Lung (tissue), 12 donors: Measurements from ENCODE around the gene OBSCN. TPM values are rescaled to one million over a fixed set of nuclear protein-coding genes. Genes with fewer than 3 reads are reported as not detected.

ENCODE experiments used
- ATAC-seq: fragments of 200-7000 bp; cut with Tn5 transposase; one replicate; pipeline ENCODE4 v1.9.1; 2020; ENCODE audit warnings: moderate number of reproducible peaks; ENCODE audit not compliant: insufficient read depth, low FRiP score
- DNase-seq, 3 donors: peaks; one replicate each; pipeline ENCODE4 v3.0.0-alpha.2; 2013 to 2017
- H3K27ac ChIP-seq, 2 donors: one replicate each; pipeline ENCODE4 v1.5.1; 2013; ENCODE audit warnings: mild to moderate bottlenecking in 2 of 2, moderate library complexity in 2 of 2, control low read depth in 1 of 2, inconsistent platforms in 1 of 2, low read depth in 1 of 2, low read length in 1 of 2
- H3K27me3 ChIP-seq, 3 donors: one replicate each; pipeline ENCODE4 v1.5.1; 2013; ENCODE audit warnings: low read length in 2 of 3; ENCODE audit not compliant: control insufficient read depth in 3 of 3, insufficient read depth in 3 of 3
- H3K36me3 ChIP-seq, 4 donors: one replicate each; pipeline ENCODE4 v1.5.1; 2013; ENCODE audit warnings: low read length in 4 of 4, mild to moderate bottlenecking in 1 of 4, moderate library complexity in 1 of 4; ENCODE audit not compliant: control insufficient read depth in 4 of 4, insufficient read depth in 4 of 4
- H3K4me1 ChIP-seq, 5 donors: one replicate each; pipeline ENCODE4 v1.5.1; 2013; ENCODE audit warnings: low read length in 5 of 5, mild to moderate bottlenecking in 2 of 5, moderate library complexity in 1 of 5; ENCODE audit not compliant: control insufficient read depth in 5 of 5, insufficient read depth in 5 of 5
- H3K4me3 ChIP-seq: one replicate; pipeline ENCODE4 v1.5.1; 2013; ENCODE audit warnings: mild to moderate bottlenecking, control low read depth, moderate library complexity
- H3K9ac ChIP-seq, 2 donors: one replicate each; pipeline ENCODE4 v1.5.1; 2013; ENCODE audit warnings: low read length in 2 of 2, control low read depth in 1 of 2; ENCODE audit not compliant: insufficient read depth in 1 of 2
- H3K9me3 ChIP-seq, 4 donors: one replicate each; pipeline ENCODE4 v1.5.1; 2013; ENCODE audit warnings: low read length in 3 of 4, mild to moderate bottlenecking in 1 of 4, moderate library complexity in 1 of 4; ENCODE audit not compliant: control insufficient read depth in 4 of 4, insufficient read depth in 3 of 4
- CTCF ChIP-seq: IDR thresholded peaks from 2 replicates; pipeline ENCODE4 v1.5.1; 2012; ENCODE audit warnings: mild to moderate bottlenecking; ENCODE audit errors: control extremely low read depth, extremely low read depth
- WGBS, 2 donors: extraction: QIAGEN DNeasy Blood & Tissue Kit; methylation state at CpG; one replicate each; pipeline ENCODE4 v1.1.7; 2013; 5-methylcytosine and 5-hydroxymethylcytosine counted together
- polyA plus RNA-seq, 2 donors: library from polyadenylated mRNA; stranded (reverse); fragments of 200-250 nt; gene quantifications; one replicate each; pipeline ENCODE4 v1.2.1, GENCODE V29; 2013
- total RNA-seq, 2 donors: library from RNA; depleted of rRNA in 1 of 2; stranded (reverse); fragments of >200 nt in 1 of 2; gene quantifications; one replicate each; pipeline ENCODE4 v1.2.1, GENCODE V29; 2014 to 2021
- donor health status: control.
- donor health status: control.
- donor health status: Bipolar disorder and iron deficiency.
- donor health status: healthy.
- donor health status: DM: yes; HTN: yes; CAD: no.

OBSCN gene
- total and polyA plus RNA-seq, 4 donors = 5.1 to 47.3 (median 25.4) TPM

- no peak for TF ChIP-seq CTCF
- Histone ChIP-seq H3K4me3 (no peak overlapping the region), H3K27ac (no peak overlapping the region), H3K9ac (no peak overlapping the region), H3K27me3 (no peaks in the 10 kb centered on the region), H3K36me3 (peaks cover 9 to 25% (median 22%) of the 10 kb centered on the region in 4 donors), H3K4me1 (no peaks in the 10 kb centered on the region), H3K9me3 (peaks cover 0 to 19% (median 5%) of the 10 kb centered on the region in 4 donors)
- WGBS, 2 donors = 91% methylated on average over 16 of the region's 16 CpGs
- DNase-seq (no peak), ATAC-seq (no peak)
These were observed 16.6 kb downstream of the OBSCN start for GRCh38 chr1:228224198-228225164.

- no peak for TF ChIP-seq CTCF
- Histone ChIP-seq H3K4me1 (no peaks in the 10 kb centered on the region), H3K9ac (no peak overlapping the region), H3K36me3 (peaks cover 9 to 25% (median 19%) of the 10 kb centered on the region in 4 donors), H3K27ac (no peak overlapping the region), H3K9me3 (peaks cover 0 to 19% (median 5%) of the 10 kb centered on the region in 4 donors), H3K4me3 (no peak overlapping the region), H3K27me3 (no peaks in the 10 kb centered on the region)
- 54 to 96% methylated on average over 2 of the region's 2 CpGs for WGBS, 2 donors
- DNase-seq (no peak), ATAC-seq (no peak)
These were observed 17.4 kb downstream of the OBSCN start for GRCh38 chr1:228225165-228225710.

GRCh38 chr1:228225740-228226139, 17.9 kb downstream of the OBSCN start:
- ATAC-seq = no peak
- H3K36me3 ChIP-seq = peaks cover 9 to 29% (median 19%) of the 10 kb centered on the region in 4 donors
- H3K9me3 ChIP-seq = peaks cover 0 to 17% (median 5%) of the 10 kb centered on the region in 4 donors
- TF ChIP-seq CTCF = no peak
- no peaks in the 10 kb centered on the region for H3K27me3 ChIP-seq
- no peaks in the 10 kb centered on the region for H3K4me1 ChIP-seq
- no peak overlapping the region for H3K9ac ChIP-seq
- WGBS, 2 donors = 43 to 66% methylated on average over 2 of the region's 2 CpGs
- no peak overlapping the region for H3K4me3 ChIP-seq
- no peak for DNase-seq
- H3K27ac ChIP-seq = no peak overlapping the region
